H4 (cell line): ENCODE results near the gene ZNF691. TPM values are rescaled to one million over a fixed set of nuclear protein-coding genes. Genes with fewer than 3 reads are reported as not detected.
"Not testable (repeated sequence)": the region's sequence is repeated elsewhere in the genome, so short reads cannot be mapped to it uniquely, and the experiment has no call there.

Source experiments
- DNase-seq: peaks from one replicate; pipeline ENCODE4 v3.0.0-alpha.2; 2015; ENCODE audit warnings: low spot score
- total RNA-seq: library from RNA; depleted of rRNA; stranded (reverse); fragments of >200 nt; shearing (Covaris generic); gene quantifications from 2 replicates; pipeline ENCODE4 v1.2.3, GENCODE V29; 2014

ZNF691 gene
- total RNA-seq, 1 experiment from 2014 or later, result 16.3 TPM

DNA sequence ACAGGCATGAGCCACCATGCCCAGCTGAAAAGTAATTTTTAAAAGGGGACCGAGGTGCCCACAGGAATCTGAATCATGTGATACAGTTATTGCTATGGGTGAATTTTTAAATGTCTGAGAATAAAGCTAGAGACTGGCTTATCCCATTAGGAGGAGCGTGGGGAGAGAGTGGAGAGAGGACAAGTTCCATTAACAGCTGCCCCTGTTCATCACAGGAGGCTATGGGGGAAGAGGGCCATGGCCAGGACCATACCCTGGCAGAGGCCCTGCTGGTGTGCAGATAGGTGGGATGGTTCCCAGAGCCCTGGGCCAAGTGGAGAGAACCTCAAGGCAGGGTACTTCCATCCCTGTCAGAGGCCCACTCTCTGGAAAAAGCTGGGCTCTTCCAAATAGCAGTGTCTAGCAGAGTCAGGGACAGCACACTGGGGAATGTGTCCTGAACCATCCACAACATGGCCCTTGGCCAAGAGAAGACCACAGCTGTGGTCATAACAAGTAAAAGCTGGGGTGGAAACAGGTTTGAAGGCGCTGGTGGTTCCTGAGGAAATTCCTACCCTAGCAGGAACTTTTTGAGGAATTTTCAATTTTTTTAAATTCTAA is 13.7 kb upstream of the ZNF691 start:
- no peak for DNase-seq

DNA sequence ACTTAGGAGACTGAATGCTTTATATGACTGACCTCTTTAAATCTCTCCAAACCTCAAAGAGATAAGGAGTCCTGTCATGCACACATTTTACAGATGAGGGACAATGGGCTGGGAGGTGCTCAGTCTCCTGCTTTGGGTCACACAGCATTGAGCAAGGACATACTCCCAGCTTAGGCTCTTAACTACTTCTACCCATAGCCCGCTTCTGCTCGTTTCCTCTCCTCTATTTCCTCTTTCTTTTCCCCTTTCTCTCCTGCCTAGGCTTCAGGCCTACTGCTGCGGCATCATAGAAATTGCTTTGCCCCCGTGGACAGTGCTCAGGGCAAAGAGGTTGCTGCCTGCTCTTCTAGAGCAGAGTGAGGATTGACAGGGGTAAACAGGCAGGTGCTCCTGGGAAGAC is 12.4 kb upstream of the ZNF691 start:
- no peak for DNase-seq

DNA sequence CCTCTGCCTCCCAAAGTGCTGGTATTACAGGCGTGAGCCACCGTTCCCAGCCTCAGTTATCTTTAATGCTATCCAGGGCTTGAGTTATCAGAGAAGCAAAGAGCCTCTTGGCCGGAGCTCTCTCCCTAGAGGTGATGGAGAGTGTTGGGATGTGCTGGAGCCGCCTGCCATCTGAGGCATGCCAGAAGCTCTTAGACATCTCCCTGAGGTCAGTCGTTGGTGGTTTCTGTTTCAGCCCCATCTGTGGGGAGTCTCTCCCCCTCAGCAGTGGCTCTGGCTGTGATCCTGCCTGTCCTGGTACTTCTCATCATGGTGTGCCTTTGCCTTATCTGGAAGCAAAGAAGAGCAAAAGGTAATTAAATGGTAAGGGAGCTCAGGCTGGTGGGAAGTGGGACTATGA is 11.6 kb upstream of the ZNF691 start:
- no peak for DNase-seq

DNA sequence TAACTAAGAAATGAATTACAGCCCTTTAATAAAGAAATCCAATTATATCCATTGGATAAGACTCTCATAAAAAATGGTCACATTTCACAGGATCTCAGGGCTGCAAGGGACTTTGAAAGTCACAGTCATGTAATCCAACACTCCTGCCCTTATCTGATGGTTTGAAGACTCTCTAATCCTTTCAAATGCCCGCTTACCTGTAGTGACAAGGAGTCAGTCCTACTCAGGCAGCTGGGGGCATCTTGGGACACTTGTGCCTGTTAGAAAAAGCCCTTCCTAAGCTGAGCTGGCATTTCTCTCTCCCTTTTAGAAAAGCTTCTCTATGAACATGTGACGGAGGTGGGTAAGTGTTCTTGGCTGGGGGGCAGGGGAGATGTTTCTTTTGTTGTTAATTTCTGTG is 11.0 kb upstream of the ZNF691 start:
- DNase-seq, result no peak

DNA sequence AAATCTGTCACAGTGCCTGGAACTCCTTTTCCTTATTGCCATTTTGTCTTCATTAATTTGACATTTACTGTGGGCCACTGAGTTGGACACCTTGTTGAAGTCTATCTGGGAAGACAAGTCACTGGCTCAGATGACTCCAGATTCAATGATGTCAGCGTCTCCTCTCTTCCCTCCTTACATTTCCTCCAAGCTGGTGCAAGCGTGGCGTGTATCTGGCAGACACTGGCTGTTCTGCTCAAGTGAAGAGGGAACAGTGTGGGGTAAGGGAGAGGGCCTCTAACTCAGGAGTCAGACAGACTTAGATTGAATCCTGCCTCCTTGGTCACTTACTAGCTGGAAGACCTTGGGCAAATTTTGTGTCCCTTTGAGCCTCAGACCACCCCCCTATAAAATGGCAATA is 8.7 kb upstream of the ZNF691 start:
- DNase-seq, result no peak

DNA sequence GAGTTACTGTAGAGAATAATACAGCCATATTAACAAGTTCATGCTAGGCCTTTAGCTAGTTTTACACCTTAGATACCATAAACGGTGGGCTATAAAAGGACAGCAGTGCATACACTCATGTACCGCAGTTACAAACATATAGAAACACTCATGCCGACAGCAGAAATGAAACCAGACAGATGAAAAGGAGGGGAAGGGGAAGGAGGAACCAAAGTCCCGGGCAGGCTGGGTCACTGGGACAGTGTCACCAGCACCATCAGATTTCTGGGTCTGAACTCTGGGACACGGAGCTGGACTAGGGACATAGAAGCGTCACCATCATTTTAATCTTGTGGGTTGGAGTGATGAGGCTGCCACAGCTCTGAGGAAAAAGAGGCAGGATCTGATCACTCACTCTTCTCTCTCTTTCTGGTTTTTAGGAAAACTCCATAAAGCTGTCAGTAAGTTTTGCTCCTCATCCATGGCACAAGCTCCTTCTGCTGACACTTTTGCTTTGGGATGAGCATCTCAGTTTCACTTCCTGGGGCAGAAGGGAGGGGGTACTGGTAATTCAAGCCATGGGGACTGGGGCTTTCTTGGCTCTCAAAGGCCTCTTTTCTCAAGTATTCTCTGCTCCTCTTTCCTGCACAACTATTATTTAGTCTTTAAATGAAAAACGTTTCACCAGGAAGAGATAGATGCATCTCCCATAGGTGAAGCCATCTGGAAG is 7.8 kb upstream of the ZNF691 start:
- DNase-seq, result no peak

DNA sequence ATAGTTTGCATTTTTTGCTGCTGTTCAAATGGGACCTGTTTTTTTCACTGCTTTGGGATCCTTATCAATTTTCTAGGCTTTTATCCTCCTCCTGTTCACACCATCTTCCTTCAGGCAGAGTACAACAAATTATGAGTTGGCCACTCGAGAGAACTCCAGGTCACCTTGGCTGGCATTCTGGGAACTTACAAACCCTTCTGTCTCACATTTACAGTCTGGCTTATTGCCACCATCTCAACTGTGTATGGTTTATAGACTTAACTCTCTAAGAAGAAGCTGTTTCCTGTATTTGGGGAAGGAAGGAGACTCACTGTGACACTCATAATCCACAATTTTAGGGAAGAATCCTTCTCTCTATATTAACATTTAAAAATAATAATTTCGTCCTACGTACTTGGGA is 5.4 kb upstream of the ZNF691 start:
- DNase-seq, result no peak

DNA sequence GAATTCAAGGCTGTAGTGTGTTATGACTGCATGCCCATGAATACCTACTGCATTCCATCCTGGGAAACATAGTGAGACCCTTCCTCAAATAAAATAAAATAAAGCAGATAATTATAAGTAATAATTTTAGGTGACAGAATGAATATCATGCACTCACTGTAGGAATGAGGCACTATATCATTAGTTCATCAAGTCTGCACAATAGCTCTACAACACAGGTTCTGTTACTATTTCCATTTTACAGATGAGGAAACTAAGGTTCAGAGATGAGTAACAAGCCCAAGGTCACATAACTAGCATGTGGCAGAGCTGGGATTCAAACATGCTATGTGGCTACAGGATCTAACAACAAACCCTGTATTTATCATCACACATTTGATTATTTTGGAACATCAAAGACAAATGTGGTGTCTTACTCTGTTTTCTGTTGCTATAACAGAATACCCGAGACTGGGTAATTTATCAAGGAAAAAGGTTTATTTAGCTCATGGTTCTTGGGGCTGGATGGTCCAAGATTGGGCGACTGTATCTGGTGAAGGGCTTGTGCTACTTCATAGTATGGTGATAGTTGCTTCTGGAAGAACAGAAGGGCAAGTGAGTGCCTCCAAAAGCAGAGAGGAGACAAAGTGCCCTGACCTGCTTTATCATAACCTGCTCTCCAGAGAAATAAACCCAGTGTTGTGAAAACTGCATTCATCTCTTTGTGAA is 4.8 kb upstream of the ZNF691 start:
- no peak for DNase-seq

DNA sequence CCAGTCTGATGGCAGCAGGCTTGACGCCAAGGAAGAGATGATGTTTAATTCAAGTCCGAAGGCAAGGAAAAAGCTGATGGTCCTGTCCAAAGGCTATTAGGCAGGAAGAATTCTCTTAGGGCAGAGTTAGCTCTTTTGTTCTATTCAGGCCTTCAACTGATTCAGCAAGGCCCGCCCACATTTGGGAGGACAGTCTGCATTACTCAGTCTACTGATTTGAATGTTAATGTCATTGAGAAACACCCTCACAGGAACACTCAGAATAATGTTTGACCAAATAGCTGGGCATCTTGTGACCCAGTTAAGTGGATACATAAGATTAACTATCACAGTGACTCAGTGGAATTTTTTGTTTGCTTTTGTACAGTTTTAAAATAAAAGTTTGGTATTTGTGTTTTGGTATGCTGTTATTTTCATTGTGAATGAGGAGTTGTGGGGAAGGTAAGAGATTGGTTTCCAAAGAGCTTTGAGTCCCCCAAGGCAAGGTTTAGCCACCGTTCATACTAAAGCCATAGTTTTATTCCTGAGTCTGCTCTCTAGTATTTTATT is 1.7 kb upstream of the ZNF691 start:
- DNase-seq, result no peak

DNA sequence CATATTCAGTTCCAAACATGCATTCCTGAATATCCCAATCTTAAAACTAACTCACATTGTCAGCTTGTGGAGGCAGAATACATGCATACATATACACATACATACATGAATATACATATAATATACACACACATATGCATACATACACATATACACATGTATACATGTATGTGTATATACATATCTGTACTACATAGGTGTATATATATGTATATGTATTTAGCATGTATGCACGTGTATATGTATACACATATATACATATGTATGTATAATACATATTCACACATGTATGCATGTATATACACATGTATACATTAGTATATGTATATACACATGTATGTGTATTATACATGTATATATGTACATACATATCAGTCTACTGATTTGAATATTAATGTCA is 1.2 kb upstream of the ZNF691 start:
- DNase-seq, result no peak

DNA sequence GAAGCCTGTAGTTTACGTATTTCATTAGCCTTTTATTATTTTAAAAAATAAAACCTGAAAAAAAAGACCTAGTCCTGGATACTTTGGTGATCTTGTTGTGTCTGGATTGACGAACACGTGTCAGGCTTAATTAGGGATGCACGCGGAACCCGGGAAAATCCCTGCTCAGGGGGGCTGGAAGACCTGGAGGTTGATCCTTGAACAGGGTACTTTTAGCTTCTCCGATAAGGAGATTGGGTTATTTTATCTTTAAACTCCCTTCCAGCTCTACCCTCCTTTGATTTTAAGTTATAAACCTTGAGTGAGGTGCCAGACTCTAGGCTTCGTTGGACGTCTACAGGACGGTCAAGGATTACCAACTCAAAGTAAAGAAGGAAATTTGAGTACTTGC is 552 bp upstream of the ZNF691 start:
- DNase-seq, result no peak

DNA sequence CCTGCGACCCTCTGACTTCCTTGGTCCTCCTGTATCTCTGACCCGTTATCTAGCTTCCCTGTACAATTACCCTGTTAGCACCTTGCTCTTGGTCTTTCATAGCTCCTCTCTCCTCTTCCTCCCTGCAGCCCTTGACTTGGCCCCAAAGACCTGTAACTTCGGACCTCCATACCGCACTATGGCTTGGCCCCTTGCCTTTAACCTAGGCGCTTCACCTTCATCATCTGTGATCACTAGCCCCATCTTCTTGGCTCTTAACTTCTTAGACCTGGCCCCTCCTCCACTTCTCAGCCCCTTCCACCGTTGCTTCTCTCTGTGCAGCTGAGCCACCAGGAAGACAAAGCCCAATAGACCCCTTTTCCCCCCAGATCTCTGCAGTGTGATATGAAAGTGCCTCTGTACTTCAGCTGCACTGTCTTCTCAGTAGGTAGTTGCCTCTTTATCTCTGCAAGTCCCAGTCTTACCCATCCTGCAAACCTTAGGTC is 740 bp downstream of the ZNF691 start:
- no peak for DNase-seq

DNA sequence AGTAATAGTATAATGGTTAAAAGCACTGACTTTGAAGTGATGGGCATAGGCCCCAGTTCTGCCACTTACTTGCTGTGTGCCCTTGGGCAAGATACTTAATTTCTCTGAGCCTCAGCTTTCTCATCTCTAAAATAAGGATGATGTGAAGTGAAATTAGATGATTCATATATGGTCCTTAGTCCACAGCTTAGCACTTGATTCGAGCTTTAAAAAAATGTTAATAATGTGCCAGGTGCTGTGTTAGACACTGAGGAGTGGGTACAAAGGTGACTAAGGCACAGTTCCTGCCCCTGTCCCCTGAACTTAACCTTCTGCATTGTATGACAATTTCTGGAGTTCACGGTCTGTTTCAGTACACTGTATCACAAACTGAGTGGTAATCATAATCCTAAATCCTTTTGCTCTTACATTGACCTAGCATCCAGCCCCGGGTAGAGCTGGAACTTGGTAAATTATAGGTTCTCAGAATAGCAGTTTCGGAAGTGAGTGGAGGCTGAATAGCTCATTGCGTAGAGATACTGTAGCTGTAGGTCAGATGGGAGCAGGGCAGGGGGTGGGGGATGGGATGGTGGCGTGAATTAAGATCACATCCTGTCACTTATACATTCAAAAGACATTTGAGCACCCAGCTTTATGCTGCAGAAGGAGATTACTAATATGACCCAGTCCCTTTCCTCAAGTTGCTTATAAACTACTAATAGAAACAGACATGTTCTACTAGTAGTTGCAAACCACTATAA is 1.5 kb downstream of the ZNF691 start:
- no peak for DNase-seq

DNA sequence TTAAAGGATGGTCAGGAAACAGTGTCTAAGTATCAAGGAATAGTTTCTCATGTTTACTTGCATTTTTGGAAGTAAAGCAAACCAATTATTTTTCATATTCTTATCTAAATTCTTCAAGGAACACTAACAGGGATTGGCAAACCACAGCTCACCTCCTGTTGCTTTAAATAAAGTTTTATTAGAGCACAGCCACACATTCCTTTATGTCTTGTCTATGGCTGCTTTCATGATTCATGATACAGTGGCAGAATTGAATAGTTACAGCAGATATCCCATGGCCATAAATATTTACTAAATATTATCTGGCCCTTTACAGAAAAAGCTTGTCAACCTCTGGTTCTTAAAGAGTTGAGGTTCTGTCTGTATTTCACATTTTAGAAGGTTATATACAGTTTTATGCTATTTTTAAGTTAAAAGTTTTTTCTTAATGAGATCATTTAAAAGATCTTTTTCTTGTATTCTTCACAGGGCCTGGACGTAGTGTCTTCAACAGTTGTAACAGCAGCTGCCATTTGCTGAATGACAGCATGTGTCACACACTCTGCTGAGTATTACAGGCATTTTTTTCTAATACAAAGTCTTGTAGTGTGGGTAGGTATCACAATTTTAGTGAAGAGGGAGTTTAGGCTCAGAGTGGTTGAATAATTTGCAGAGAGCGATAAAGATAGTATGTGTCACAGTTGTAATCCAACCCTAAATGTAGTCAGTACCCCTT is 2.6 kb downstream of the ZNF691 start:
- no peak for DNase-seq

DNA sequence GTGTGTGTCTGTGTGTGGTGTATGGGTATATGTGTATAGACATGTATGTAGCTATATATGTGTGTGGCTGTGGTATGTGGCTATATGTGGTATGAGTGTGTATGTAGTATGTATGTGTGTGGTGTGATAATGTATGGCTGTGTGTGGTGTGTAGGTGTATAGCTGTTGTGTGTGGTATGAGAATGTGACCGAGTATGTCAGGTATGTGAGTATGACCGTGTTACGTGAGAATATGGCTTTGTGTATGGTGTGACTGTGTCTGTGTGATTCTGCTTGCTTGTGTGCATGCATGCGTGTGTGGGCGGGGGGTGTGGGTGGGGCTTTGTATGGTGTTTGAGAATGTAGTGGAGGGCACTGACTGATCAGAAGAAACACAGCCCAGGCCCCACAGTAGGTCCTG is 3.5 kb downstream of the ZNF691 start:
- no peak for DNase-seq

DNA sequence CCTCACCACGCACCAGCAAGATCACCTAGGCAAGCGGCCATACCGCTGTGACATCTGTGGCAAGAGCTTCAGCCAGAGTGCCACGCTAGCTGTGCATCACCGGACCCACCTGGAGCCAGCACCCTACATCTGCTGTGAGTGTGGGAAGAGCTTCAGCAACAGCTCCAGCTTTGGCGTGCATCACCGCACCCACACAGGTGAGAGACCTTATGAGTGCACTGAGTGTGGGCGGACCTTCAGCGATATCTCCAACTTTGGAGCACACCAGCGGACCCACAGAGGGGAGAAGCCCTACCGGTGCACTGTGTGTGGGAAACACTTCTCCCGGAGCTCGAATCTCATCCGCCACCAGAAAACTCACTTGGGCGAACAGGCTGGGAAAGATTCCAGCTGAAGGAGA is 5.0 kb downstream of the ZNF691 start:
- DNase-seq, result no peak

DNA sequence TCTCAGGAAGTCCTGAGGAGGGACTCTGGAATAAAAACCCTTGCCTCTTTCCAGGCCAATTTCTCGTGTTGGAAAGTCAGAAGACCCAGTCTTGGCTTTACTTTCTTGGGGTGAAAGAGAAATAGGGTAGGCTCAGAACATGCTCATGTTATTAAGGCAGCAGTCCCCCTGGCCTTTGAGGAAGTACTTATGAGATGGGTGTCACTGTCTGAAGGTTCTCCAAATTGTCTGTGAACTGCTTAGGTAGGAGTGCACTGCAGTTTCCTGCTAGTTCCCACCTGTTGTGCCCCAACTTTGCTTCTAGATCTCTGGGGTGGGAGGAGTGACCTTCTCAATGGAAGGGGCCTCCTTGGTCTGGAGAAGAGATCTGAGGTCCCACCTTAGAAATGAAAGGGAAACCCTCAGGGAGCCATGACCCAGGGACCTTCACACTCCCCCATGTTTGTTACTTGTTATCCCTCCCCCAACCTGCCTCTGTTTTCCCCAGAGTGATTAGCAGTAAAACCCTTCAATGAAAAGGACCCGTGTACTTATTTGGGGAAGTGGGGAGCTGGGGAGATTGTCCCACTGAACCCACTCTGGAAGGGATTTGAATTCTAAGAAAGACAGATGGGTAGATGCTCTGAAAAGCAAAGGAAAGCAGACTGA is 5.7 kb downstream of the ZNF691 start:
- DNase-seq, result no peak

DNA sequence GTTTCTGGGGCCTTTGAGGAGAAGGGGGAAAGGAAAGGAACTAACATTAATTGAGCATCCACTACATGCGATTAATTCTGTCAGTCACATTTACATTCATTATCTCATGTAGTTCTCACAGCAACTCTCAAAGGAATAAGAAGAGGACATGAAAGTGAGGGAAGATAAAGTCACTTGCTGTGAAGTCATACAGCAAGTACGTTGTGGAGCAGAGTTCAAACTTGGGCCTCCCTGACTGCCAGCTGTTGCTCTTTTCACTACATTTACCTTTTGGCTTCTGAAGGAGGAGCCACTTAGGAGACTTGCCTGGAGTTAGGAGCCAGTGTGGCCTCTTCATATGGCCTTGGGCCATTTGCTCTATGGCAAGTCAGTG is 6.2 kb downstream of the ZNF691 start:
- DNase-seq, result no peak

DNA sequence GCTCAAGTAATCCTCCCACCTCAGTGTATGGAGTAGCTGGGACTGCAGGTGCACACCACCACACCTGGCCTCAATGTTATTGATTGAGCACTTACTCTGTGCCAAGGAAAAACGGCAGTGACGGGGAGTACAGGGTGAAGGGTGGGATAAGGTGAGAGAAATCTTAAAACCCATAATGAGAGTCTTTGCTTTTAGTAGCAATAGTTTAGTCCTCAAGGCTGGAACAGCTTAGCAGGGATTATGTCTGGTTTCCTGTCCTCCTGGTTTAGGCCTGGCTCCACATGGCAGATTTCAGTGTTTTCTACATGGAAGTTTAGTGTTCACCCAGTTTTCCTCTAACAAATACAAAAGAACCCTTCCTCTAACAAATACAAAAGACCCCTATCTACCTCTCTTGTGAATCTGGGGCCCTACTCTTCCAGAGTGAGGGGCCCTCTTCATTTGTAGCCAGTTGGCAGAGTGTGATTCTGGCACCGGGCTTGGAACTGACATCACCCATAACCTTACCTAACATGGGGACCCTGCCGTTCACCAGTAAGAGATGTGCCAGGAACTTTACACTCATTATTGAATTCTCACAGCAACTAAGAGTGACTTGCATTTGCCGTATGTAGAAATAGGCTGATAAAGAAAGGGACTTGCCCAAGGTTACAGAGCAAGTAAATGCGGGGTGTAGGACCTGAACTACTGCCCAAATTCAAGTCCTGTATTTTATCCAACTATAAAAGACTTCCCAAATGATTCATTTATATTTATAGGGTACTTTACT is 6.9 kb downstream of the ZNF691 start:
- DNase-seq, result no peak

DNA sequence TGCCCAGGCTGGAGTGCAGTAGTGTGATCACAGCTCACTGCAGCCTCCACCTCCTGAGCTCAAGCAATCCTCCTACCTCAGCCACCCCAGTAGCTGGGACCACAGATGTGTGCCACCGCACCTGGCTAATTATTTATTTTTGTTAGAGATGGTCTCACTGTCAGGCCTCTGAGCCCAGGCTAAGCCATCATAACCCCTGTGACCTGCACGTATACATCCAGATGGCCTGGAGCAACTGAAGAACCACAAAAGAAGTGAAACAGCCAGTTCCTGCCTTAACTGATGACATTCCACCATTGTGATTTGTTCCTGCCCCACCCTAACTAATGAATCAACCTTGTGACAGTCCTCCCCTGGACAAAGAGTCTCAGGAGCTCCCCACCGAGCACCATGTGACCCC is 10.1 kb downstream of the ZNF691 start:
- not testable (repeated sequence) for DNase-seq
